ENCODE measurements around the gene WDR77.

The WDR77 gene

GRCh38 chr1:111462370-111463028, 13.4 kb upstream of the WDR77 start:
- FAIRE-seq (no peak), DNase-seq (ENCODE audit: insufficient read length, low spot score) (no peak)
- TF ChIP-seq POLR2A (IDR thresholded peaks at IDR 0.05; ENCODE audit: low read depth, low read length) = no peak

- TF ChIP-seq POLR2A (IDR thresholded peaks at IDR 0.05; ENCODE audit: low read depth, low read length) = no peak
- DNase-seq (ENCODE audit: insufficient read length, low spot score) = no peak
- no peak for FAIRE-seq
These were observed 12.7 kb upstream of the WDR77 start for GRCh38 chr1:111461765-111462164.

- no peak for TF ChIP-seq POLR2A (IDR thresholded peaks at IDR 0.05; ENCODE audit: low read depth, low read length)
- FAIRE-seq (no peak), DNase-seq (ENCODE audit: insufficient read length, low spot score) (no peak)
These were observed 6.6 kb upstream of the WDR77 start for GRCh38 chr1:111455642-111456031.

DNA sequence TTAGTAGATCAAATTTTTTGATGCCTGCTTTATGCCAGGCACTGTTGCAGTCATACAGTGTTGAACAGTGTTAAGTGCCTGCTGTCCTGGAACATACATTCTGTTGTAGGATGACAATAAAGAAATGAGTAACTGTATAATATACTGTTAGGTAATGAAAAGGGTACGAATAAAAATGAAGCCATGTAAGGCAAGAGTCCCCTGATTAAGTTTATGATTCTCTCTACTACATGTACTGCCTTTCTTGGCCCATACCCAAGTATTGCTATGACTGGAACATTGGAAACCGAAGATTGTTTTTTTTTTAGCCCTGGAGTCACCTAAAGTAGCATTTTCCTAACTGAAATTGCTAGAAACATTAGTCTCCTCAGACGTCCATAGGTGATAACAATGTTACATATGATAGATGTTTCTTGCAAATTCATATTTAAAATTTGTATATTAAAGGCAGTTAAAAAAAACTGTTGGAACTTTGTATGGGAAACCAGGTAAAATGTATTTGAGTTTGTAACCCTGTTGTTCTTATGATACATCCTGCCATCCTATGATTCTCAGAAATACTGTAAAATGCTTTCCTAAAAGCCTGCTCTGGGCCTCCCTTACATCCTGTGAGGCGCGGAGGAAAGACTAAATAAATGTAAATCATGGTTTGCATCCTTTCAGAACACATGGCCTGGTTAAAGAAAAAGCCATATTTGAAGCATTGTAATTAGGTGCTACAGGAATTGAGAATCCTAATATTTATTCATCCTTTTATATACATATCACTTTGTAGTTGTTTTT, 6.0 kb upstream of the WDR77 start:
- FAIRE-seq (no peak), DNase-seq (ENCODE audit: insufficient read length, low spot score) (no peak)
- TF ChIP-seq POLR2A (IDR thresholded peaks at IDR 0.05; ENCODE audit: low read depth, low read length) = no peak

GRCh38 chr1:111453706-111454105, 4.7 kb upstream of the WDR77 start:
- FAIRE-seq (no peak), DNase-seq (ENCODE audit: insufficient read length, low spot score) (no peak)
- TF ChIP-seq POLR2A (IDR thresholded peaks at IDR 0.05; ENCODE audit: low read depth, low read length) = no peak

DNA sequence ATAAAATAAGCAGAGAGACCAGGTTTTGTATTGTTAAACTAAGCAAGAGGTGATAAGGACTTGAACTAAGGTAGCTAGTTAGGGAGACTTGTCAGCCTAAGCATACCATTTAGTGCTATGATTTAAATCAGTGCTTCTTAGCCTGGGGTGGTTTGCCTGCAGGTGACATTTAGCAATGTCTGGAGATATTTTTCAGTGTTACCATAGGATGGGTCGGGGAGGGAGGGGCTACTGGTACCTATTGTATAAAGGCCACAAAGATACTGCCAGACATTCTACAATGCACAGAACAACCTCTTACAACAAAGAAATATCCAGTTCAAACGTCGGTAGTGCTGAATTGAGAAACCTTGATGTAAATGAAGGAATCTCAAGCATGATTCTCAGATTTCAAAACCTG, 3.5 kb upstream of the WDR77 start:
- no peak for TF ChIP-seq POLR2A (IDR thresholded peaks at IDR 0.05; ENCODE audit: low read depth, low read length)
- FAIRE-seq (no peak), DNase-seq (ENCODE audit: insufficient read length, low spot score) (no peak)

- no peak for DNase-seq (ENCODE audit: insufficient read length, low spot score)
- FAIRE-seq = no peak
- TF ChIP-seq POLR2A (IDR thresholded peaks at IDR 0.05; ENCODE audit: low read depth, low read length) = no peak
These were observed 1.1 kb upstream of the WDR77 start for GRCh38 chr1:111450185-111450584.

DNA sequence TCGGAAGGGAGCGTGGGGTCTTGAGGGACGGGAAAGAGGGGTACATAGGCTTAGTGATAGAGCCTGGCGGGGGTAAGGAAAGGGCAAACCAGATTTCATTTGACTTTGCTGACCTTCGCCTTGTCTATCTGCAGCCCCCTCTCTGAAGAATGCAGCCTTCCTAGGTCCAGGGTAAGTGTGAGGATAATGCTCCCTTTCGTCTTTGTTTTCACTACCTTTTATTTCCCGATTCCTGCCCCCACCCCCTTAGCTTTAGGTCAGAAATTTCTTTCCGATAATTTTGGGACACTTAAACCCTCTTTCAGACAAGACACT, 604 bp upstream of the WDR77 start:
- no peak for DNase-seq (ENCODE audit: insufficient read length, low spot score)
- no peak for TF ChIP-seq POLR2A (IDR thresholded peaks at IDR 0.05; ENCODE audit: low read depth, low read length)
- FAIRE-seq = no peak

GRCh38 chr1:111448482-111448917, 556 bp downstream of the WDR77 start:
- DNase-seq (ENCODE audit: insufficient read length, low spot score) = no peak
- no peak for TF ChIP-seq POLR2A (IDR thresholded peaks at IDR 0.05; ENCODE audit: low read depth, low read length)
- no peak for FAIRE-seq

DNA sequence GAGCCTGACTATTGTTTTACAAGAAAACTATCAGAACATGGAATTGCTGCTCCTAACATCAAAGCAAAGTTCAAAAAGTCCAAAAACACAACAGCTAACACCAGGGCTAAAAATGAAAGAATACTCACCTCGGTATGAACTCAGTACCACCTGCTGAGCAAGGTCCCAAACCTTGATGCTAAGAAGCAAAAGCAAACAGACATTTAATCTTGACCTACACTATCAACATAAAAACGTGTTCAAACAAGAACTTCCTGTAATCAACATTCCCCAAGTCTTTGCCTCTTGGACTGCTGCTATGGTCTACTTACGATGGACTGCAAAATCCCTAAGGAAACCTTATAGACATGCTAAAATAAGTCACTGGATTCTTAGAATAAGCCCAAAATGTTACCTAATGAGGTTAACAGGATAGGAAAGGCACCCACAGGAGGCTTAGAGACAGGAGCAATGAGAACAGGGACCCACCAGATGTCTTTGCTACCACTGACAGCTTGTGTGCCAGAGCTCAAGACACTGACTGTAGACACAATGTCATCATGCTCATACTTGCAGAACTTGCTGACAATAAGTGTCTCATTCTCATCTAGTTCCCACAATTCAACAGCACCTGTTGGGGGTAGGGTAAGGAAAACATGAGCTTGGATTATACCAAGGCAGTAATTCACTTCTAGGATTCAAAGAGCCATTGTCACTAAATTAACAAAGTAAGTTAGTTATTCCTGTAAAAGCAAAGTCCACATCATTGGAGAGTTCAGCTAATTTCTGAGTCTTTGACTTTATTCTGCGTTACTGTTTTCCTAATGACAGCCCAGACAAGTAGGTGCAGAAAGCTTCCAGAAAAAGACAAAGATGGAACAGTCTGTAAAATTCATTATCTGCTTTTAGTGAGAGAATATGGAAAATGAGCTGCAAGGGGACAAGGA, 1.8 kb downstream of the WDR77 start:
- no peak for FAIRE-seq
- no peak for DNase-seq (ENCODE audit: insufficient read length, low spot score)
- no peak for TF ChIP-seq POLR2A (IDR thresholded peaks at IDR 0.05; ENCODE audit: low read depth, low read length)

DNA sequence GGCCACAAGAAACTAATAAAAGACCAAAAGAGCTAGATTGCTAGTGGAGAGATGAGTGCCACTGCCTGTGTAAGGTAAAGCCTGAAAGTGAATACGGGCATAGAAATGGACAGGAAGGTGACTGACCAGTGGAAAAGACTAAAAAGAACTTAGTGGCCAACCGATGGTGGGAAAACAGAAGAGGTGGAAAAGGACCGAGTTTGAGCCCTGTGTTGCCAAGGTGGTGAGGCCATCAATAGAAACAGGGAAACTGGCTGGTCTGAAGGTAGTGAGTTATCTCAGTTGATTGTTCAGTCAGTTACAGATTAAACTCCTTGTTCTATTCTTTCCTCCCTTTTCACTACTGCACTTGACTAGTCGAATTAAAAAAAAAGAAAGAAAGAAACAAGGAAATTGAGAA, 2.5 kb downstream of the WDR77 start:
- no peak for DNase-seq (ENCODE audit: insufficient read length, low spot score)
- FAIRE-seq = no peak
- TF ChIP-seq POLR2A (IDR thresholded peaks at IDR 0.05; ENCODE audit: low read depth, low read length) = no peak

DNA sequence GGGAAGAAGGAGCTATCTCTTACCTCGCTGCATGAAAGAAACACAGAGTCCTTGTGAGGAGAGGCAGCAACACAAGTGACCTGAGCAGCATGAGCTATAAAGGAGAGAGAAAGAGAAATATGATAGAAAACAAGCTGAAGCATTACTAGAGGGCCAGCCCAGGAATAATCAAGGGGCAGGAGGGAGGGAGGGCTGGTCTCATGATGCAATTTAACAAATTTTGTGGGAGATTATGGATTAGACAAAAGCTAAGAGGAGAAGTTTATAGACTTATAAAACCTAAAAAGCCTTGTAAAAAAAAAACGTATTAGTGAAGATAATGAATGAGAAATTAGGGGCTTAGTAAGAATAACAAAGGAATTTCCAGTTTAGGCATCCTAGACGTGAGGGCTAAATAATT, 5.0 kb downstream of the WDR77 start:
- DNase-seq (ENCODE audit: insufficient read length, low spot score) (no peak), FAIRE-seq (no peak)
- TF ChIP-seq POLR2A (IDR thresholded peaks at IDR 0.05; ENCODE audit: low read depth, low read length) = no peak

DNA sequence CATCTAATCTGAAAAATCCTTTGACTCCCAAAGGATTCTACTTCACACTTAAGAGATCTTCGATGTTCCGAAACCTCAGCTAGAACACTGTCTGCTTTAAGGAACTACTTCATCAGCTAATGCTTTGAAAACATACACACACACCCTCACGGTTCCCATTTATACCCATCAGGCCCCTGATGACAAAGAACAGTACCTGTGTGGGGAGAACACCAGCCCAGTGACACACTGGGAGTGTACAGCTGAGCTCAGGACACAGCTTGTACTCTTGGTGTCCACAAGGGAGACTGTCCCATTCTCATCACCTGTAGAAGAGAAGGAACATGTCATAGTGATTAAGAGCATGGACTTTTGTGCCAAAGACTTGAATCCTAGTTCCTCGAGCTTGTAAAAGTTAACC, 6.6 kb downstream of the WDR77 start:
- FAIRE-seq (no peak), DNase-seq (ENCODE audit: insufficient read length, low spot score) (no peak)
- TF ChIP-seq POLR2A (IDR thresholded peaks at IDR 0.05; ENCODE audit: low read depth, low read length) = no peak

DNA sequence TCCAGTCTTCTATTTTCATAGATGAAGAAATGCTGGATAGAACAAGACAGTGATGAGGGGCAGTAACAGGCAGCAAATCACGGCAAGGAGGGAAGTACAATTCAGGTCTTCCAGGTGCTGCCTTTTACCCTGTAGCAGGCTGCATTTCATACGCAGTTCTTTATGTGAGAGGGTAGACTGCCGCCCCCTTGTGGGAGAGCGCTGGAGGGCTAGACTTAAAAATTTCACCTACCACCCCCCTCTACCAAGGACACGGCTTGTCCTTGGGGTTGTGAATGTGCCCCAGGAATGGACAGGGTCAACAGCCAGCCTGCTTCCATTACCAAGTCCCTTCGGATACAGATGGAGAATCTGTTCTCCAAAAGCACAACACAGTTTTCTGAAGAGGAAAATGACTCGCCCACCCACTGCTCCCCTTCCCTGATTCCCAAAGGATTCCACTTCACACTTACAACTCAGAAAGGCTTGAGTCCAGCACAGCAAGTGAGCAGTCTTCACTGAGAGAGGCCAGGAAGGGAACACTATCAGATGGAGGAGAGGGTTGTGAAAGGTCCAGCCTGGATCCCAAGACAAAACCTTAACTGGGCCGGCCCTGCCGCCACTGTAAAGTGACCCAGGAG, 7.4 kb downstream of the WDR77 start:
- DNase-seq (ENCODE audit: insufficient read length, low spot score) (no peak), FAIRE-seq (no peak)
- no peak for TF ChIP-seq POLR2A (IDR thresholded peaks at IDR 0.05; ENCODE audit: low read depth, low read length)

Data from H54 (cell line).